Glutamatergic neuron (in vitro differentiated cells): ENCODE measurements around the gene DPF3. TPM values are rescaled to one million over a fixed set of nuclear protein-coding genes. Genes with fewer than 3 reads are reported as not detected.

ENCODE experiments used
- DNase-seq: peaks from one replicate; pipeline ENCODE4 v3.0.0; 2022
- H3K27ac Mint-ChIP-seq: one replicate; pipeline ENCODE4 v1.8.0; 2020; ENCODE audit warnings: mild to moderate bottlenecking, mixed read lengths, inconsistent platforms; ENCODE audit not compliant: unreplicated experiment
- H3K27me3 Mint-ChIP-seq: one replicate; pipeline ENCODE4 v1.8.0; 2020; ENCODE audit warnings: mild to moderate bottlenecking, moderate library complexity, mixed read lengths, inconsistent platforms; ENCODE audit not compliant: unreplicated experiment
- H3K36me3 Mint-ChIP-seq: one replicate; pipeline ENCODE4 v1.8.0; 2020; ENCODE audit warnings: mild to moderate bottlenecking, mixed read lengths, inconsistent platforms; ENCODE audit not compliant: unreplicated experiment
- H3K4me1 Mint-ChIP-seq: one replicate; pipeline ENCODE4 v1.8.0; 2020; ENCODE audit warnings: mild to moderate bottlenecking, low read depth, mixed read lengths, inconsistent platforms; ENCODE audit not compliant: unreplicated experiment
- H3K4me3 Mint-ChIP-seq: one replicate; pipeline ENCODE4 v1.8.0; 2020; ENCODE audit warnings: mild to moderate bottlenecking, mixed read lengths, inconsistent platforms; ENCODE audit not compliant: unreplicated experiment
- H3K9me3 Mint-ChIP-seq: one replicate; pipeline ENCODE4 v1.8.0; 2020; ENCODE audit warnings: mild to moderate bottlenecking, moderate library complexity, mixed read lengths, inconsistent platforms; ENCODE audit not compliant: unreplicated experiment
- total RNA-seq: library from RNA; stranded (reverse); fragmentation: NEBNext Ultra II Directional; extraction: Animal tissue kit (Norgen Biotek cat#: 25700); gene quantifications from one replicate; pipeline ENCODE4 v1.2.1, GENCODE V29; 2021; ENCODE audit not compliant: unreplicated experiment
- TF ChIP-seq, protein P1 (sequence below): fragments of 200-600 bp; sonication (generic); IDR thresholded peaks from one replicate; pipeline ENCODE4 v1.5.0; 2021; ENCODE audit not compliant: partially characterized antibody, unreplicated experiment

Gene DPF3
- total RNA-seq, 1 donor from 2014 or later = 13.7 TPM

- no peak for DNase-seq
- peaks cover 10% of the 10 kb centered on the region for H3K9me3 Mint-ChIP-seq
- peaks cover 25% of the 10 kb centered on the region for H3K4me1 Mint-ChIP-seq
- no peak overlapping the region for H3K4me3 Mint-ChIP-seq
- H3K27ac Mint-ChIP-seq = no peak overlapping the region
- TF ChIP-seq, protein P1, sequence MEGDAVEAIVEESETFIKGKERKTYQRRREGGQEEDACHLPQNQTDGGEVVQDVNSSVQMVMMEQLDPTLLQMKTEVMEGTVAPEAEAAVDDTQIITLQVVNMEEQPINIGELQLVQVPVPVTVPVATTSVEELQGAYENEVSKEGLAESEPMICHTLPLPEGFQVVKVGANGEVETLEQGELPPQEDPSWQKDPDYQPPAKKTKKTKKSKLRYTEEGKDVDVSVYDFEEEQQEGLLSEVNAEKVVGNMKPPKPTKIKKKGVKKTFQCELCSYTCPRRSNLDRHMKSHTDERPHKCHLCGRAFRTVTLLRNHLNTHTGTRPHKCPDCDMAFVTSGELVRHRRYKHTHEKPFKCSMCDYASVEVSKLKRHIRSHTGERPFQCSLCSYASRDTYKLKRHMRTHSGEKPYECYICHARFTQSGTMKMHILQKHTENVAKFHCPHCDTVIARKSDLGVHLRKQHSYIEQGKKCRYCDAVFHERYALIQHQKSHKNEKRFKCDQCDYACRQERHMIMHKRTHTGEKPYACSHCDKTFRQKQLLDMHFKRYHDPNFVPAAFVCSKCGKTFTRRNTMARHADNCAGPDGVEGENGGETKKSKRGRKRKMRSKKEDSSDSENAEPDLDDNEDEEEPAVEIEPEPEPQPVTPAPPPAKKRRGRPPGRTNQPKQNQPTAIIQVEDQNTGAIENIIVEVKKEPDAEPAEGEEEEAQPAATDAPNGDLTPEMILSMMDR = no peak
- no peaks in the 10 kb centered on the region for H3K27me3 Mint-ChIP-seq
- peaks cover 3% of the 10 kb centered on the region for H3K36me3 Mint-ChIP-seq
Measured at GRCh38 chr14:72774894-72775620, 118.8 kb downstream of the DPF3 start.

DNA sequence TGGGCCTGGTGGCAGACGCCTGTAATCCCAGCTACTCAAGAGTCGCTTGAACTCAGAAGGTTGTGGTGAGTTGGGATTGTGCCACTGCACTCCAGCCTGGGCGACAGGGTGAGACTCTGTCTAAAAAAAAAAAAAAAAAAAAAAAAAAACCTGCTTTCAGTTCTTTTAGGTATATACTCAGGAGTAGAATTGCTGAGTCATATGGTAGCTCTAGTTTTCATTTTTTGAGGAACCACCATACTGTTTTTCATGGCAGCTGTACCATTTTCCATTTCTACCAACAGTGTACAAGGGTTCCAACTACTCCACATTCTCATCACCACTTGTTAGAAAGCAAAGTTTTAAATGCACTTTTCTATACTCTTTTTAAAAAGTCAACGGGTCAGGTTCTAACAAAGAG is 119.8 kb downstream of the DPF3 start:
- TF ChIP-seq, protein P1 = no peak
- peaks cover 10% of the 10 kb centered on the region for H3K9me3 Mint-ChIP-seq
- H3K4me3 Mint-ChIP-seq = no peak overlapping the region
- H3K27ac Mint-ChIP-seq = no peak overlapping the region
- H3K4me1 Mint-ChIP-seq = peaks cover 25% of the 10 kb centered on the region
- no peaks in the 10 kb centered on the region for H3K36me3 Mint-ChIP-seq
- DNase-seq = no peak
- H3K27me3 Mint-ChIP-seq = no peaks in the 10 kb centered on the region

DNA sequence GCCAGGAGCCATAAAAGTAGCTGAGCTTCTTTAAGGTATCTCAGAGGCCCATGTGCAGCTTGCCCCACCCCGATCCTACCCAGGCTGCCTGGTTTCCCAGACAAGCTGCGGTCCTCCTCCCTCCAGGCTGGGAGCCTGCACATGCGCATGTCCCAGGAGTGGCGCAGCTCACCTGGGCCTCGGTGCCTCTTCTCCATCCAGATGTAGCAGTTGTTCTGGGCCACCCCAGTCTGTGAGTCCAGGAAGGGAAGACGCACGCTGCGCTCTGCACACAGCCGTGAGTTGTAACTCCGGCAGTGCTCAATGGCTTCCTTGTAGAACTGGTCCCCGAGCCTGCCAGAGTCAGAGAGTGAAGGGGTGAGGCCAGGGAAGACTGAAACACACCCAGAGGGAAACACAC is 122.3 kb downstream of the DPF3 start:
- peaks cover 19% of the 10 kb centered on the region for H3K4me1 Mint-ChIP-seq
- no peak overlapping the region for H3K27ac Mint-ChIP-seq

GRCh38 chr14:72766296-72766695 is 127.6 kb downstream of the DPF3 start:
- Mint-ChIP-seq H3K36me3 (peaks cover 10% of the 10 kb centered on the region), H3K27me3 (peaks cover 3% of the 10 kb centered on the region), H3K27ac (no peak overlapping the region), H3K4me1 (no peaks in the 10 kb centered on the region), H3K9me3 (peaks cover 1% of the 10 kb centered on the region), H3K4me3 (no peak overlapping the region)
- no peak for DNase-seq
- TF ChIP-seq, protein P1 = no peak

More for the DNA sequence above, 122.3 kb downstream of the DPF3 start:
- H3K4me3 Mint-ChIP-seq = no peak overlapping the region
- peaks cover 10% of the 10 kb centered on the region for H3K36me3 Mint-ChIP-seq
- peaks cover 4% of the 10 kb centered on the region for H3K9me3 Mint-ChIP-seq
- TF ChIP-seq, protein P1 = no peak
- peaks cover 3% of the 10 kb centered on the region for H3K27me3 Mint-ChIP-seq
- DNase-seq = no peak

DNA sequence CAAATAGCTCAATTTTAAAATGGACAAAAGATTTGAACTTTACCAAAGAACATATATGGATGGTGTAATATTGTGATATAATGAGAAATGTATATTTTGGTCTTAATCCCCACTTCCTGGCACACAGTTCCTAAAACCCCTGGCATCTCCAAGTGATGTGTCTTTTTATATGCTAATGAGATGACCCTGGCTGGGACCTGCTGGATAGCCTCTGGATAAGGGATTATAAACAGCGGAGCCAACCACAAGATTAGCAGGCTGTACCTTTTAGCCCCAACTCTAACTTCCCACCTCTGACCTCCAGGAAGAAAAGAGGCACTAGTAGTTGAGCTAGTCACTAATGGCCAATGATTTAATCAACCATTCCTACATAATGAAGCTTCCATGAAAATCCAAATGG is 130.0 kb downstream of the DPF3 start:
- TF ChIP-seq, protein P1 = no peak
- no peaks in the 10 kb centered on the region for H3K4me1 Mint-ChIP-seq
- H3K36me3 Mint-ChIP-seq = peaks cover 20% of the 10 kb centered on the region
- no peak overlapping the region for H3K27ac Mint-ChIP-seq
- H3K27me3 Mint-ChIP-seq = peaks cover 3% of the 10 kb centered on the region
- H3K4me3 Mint-ChIP-seq = no peak overlapping the region
- H3K9me3 Mint-ChIP-seq = peaks cover 5% of the 10 kb centered on the region
- no peak for DNase-seq
